HG02970 (cell line): Measurements from ENCODE around the gene JARID2.
A peak's percentile ranks its signal among the peaks of the same experiment; 100 is the strongest.
"Not testable (repeated sequence)": the region's sequence is repeated elsewhere in the genome, so short reads cannot be mapped to it uniquely, and the experiment has no call there.

Source experiments
- ATAC-seq: cut with Tn5 transposase; IDR thresholded peaks from one replicate; pipeline ENCODE4 v1.9.1; 2021; ENCODE audit warnings: mild to moderate bottlenecking, moderate library complexity, moderate number of reproducible peaks; ENCODE audit not compliant: unreplicated experiment, low FRiP score

JARID2 gene

GRCh38 chr6:15285682-15286294 is 39.9 kb downstream of the JARID2 start:
- ATAC-seq, result no peak

- peak; percentile 64 for ATAC-seq
Observed at GRCh38 chr6:15287670-15288375, 42.0 kb downstream of the JARID2 start.

DNA sequence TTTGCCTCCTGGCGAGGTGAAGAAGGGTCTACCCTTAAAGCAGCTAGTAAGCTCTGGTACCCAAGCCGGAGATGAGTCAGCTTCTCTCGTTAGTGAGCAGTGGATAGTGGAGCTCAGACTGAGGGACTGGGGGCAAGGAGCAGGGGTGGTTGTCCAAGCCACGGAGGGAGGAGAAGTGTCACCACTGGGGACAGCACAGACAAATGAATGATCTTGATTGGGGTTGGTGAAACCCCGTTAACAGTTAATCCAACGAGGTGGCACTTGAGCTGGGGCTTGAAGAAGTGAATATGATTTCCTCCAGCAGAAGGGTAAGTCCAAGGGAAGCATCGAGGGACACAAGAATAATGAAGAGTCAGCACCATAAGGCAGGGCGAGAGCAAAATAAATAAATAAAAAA is 43.0 kb downstream of the JARID2 start:
- no peak for ATAC-seq

DNA sequence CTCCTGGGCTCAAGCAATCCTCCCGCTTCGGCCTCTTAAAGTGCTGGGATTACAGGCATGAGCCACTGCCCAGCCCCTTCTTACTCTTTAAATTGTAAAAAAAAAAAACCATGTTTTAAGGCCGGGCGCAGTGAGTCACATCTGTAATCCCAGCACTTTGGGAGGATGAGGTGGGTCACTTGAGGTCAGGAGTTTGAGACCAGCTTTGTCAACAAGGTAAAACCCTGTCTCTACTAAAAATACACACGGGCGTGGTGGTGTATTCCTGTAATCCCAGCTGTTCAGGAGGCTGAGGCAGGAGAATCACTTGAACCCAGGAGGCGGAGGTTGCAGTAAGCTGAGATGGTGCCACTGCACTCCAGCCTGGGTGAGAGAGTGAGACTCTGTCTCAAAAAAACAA is 43.6 kb downstream of the JARID2 start:
- not testable (repeated sequence) for ATAC-seq

DNA sequence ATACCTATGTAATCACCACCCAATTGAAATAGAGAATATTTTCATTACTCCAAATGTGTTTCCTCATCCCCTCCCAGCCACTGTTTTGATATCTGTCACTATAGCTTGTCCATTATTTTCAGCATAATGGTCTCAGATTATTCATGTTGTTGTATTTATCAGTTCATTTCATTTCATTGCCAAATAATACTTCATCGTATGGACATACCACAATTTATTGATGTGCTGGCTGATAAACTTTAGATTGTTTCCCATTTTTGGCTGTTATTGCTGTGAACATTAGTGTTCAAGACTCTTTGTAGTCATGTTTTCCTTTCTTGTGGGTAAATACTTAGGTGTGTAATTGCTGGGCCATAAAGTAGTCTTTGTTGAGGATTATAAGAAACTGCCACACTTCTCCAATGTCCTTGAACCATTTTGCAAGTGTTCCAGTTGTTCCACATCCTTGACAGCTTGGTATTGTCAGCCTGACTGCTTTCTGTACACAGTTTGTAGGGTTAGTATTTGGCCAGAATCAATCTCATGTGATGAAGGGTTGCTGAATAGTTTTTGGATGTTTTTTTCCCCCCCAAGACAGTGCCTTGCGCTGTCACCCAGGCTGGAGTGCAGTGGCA is 44.3 kb downstream of the JARID2 start:
- no peak for ATAC-seq

GRCh38 chr6:15290962-15291704 is 45.3 kb downstream of the JARID2 start:
- ATAC-seq, result no peak

DNA sequence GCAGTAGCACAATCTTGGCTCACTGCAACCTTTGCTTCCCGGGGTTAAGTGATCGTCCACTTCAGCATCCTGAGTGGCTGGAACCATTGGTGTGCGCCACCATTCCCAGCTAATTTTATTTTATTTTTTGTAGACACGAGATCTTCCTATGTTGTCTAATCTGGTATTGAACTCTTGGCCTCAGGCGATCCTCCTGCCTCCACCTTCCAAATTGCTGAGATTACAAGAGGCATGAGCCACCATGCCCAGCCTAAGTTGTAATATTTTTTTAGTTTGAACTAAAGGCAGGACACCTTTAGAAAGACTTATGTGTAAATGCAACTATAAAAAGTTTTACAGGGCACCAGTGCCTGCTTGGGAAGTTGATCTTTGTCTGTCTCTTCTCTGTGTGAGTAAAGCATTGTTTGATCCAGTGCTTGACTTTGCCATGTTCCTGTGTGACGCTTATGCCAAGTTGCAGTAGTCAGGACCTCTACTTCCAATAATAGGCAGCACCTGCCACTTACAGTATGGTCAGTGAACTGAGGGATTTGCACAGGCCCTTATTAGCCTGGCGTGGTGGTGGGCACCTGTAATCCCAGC is 46.9 kb downstream of the JARID2 start:
- ATAC-seq, result no peak

- no peak for ATAC-seq
Observed at GRCh38 chr6:15293674-15294073, 47.8 kb downstream of the JARID2 start.

DNA sequence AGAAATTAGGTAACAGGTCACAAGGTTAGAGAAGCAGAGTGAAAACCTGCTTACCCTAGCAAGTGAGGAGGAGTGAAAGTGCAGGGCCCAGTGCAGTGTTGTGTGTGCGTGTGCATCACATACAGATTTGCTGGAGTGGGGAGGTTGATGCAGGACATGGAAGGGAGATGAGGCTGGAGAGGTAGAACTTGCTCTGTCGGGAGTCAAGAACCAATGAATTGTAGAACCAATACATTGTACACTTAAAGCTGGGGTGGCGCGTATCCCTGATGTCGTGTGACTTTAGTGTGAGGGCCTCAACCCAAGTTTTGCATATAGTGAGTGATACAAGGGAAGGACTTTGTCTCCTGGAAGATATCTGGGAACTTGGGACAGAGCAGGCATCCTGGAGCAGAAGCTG is 48.6 kb downstream of the JARID2 start:
- no peak for ATAC-seq

- no peak for ATAC-seq
Observed at GRCh38 chr6:15296249-15296648, 50.4 kb downstream of the JARID2 start.

GRCh38 chr6:15296735-15297134 is 50.9 kb downstream of the JARID2 start:
- ATAC-seq, result no peak

GRCh38 chr6:15297167-15297566 is 51.3 kb downstream of the JARID2 start:
- not testable (repeated sequence) for ATAC-seq

DNA sequence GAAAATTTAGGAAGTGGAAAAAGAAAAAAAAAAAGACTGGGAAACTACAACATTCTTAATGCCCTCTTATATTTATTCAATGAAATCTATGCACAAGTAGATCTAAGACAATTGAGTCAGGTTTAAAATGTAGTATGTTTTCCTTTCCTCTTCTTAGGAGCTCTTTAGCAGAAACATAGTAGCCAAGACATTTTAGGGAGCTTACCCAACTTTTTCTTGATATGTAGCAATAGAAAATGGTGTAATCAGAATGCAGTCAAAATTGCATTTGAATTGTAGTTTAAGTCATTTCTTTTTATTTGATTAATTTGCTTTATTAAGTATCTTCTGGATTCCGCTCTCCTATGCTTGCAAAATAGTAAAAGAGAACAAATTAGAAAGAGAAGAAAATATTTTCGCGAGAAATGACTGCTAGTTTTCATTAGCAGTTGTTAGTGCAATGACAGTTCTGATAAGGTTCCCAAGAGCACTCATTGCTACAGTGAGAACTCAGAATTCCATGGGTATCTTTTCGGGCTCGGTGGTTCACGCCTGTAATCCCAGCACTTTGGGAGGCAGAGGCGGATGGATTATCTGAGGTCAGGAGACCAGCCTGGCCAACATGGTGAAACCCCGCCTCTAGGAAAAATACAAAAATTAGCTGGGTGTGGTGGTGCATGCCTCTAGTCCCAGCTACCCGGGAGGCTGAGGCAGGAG is 52.2 kb downstream of the JARID2 start:
- no peak for ATAC-seq

GRCh38 chr6:15299430-15300131 is 53.7 kb downstream of the JARID2 start:
- peak; percentile 52 for ATAC-seq

DNA sequence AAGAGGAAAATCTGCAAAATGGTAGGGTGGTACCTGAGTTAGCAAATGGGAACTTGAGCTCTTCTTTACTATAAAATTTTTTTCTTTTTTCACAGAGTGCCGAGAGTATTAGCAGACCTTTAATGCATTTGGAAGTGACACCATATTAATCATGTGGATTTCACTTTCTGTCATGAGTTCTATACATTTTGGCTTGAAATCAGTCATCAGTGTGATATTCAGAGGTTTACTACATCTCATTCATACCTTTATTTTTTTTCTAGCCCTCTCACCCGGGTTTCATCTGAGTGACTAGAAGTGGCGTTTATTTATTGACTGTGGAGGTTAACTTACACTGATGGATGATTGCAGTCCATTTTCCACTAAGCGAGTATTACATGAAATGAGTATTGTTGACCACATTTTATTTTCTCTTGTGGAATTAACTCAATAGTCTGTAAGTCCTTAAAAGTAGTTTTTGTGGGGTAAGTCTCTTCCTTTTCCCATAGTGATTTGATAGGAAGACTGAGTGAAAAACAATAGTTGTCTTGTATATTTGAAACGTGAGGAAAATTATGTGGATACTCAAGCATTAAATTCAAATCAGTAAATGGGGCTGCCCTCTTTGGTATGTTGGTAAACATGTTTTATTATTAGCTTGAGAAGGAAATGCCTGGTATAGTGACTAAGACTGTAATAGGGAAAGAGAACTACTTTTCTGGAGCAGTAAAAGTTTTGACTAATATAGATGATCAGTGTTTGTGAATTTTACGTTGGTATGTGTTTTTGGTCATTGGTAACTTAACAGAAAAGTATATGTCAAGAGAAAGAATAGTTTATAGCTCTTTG is 55.5 kb downstream of the JARID2 start:
- ATAC-seq, result no peak

GRCh38 chr6:15303162-15303919 is 57.5 kb downstream of the JARID2 start:
- ATAC-seq, result no peak

DNA sequence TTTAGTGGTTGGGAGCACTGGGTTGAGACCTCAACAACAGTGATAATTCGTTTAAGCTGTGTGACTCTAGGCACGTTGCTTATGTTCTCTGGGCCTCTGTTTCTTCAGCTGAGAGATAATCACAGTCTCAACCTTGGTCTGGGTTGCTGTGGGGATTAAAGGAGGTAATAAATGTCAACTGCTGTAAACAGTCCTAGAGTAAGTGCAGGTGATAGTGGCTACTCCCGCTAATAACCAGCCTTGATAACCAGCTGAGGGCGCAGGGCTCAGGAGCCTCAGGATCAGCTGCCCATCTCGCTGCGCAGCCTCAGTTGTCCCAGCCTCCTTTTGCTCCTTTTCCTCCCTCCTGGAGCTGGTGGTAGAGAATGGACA is 58.0 kb downstream of the JARID2 start:
- ATAC-seq, result no peak
